Mucosa of descending colon (tissue), 3 donors: ENCODE measurements around the gene DIAPH2. TPM values are rescaled to one million over a fixed set of nuclear protein-coding genes. Genes with fewer than 3 reads are reported as not detected.

Source experiments
- ATAC-seq: fragments of 200-7000 bp; cut with Tn5 transposase; one replicate; pipeline ENCODE4 v1.9.1; 2020; ENCODE audit warnings: mild to moderate bottlenecking, moderate library complexity
- DNase-seq, 3 donors: peaks; one replicate each; pipeline ENCODE4 v3.0.0-alpha.2; 2020
- H3K36me3 ChIP-seq: fragments of 200-600 bp; one replicate; pipeline ENCODE4 v1.8.0; 2021; ENCODE audit warnings: low read depth, mild to moderate bottlenecking
- H3K4me1 ChIP-seq: fragments of 200-600 bp; one replicate; pipeline ENCODE4 v1.8.0; 2021; ENCODE audit warnings: low read depth, mild to moderate bottlenecking
- H3K4me3 ChIP-seq: fragments of 200-600 bp; one replicate; pipeline ENCODE4 v1.8.0; 2021; ENCODE audit warnings: mild to moderate bottlenecking
- H3K9me3 ChIP-seq: fragments of 200-600 bp; one replicate; pipeline ENCODE4 v1.8.0; 2021; ENCODE audit warnings: mild to moderate bottlenecking
- CTCF ChIP-seq: fragments of 200-600 bp; IDR thresholded peaks from one replicate; pipeline ENCODE4 v1.8.0; 2022; ENCODE audit warnings: antibody characterized with exemption, mild to moderate bottlenecking
- intact Hi-C, 2 donors: fragments of 100-400 bp; cut with DNase I in 1 of 2; cut with micrococcal nuclease in 1 of 2; formaldehyde crosslinking; loops; one replicate each; pipeline versions ENCODE4 v1.11.0 to v1.11.1; 2022; cut with DNase I, micrococcal nuclease
- total RNA-seq, 3 donors: library from RNA; stranded (reverse); fragmentation: NEBNext Ultra II Directional in 2 of 3; extraction: Animal tissue kit (Norgen Biotek cat#: 25700) in 2 of 3; gene quantifications; one replicate each; pipeline versions ENCODE4 v1.2.1 to v1.2.4, GENCODE V29; 2021 to 2023
- donor health status: DM: no; HTN: no; CAD: no; lungs with moderate emphysema.
- donor health status: DM: no; HTN: no; CAD: no.
- donor health status: DM: no; HTN: yes; CAD: no.

Gene DIAPH2
- total RNA-seq, 3 donors from 2014 or later: 26.7 to 40.2 (median 29.6) TPM

GRCh38 chrX:97369947-97370346 is 685.3 kb downstream of the DIAPH2 start:
- intact Hi-C loops: no loop called here
- no peaks in the 10 kb centered on the region for H3K9me3 ChIP-seq
- ATAC-seq (no peak), DNase-seq (no peak)
- no peaks in the 10 kb centered on the region for H3K4me1 ChIP-seq
- TF ChIP-seq CTCF: no peak
- no peak overlapping the region for H3K4me3 ChIP-seq
- no peaks in the 10 kb centered on the region for H3K36me3 ChIP-seq

- no peak for TF ChIP-seq CTCF
- Histone ChIP-seq H3K9me3 (no peaks in the 10 kb centered on the region), H3K4me3 (no peak overlapping the region), H3K4me1 (no peaks in the 10 kb centered on the region), H3K36me3 (no peaks in the 10 kb centered on the region)
- ATAC-seq (no peak), DNase-seq (no peak)
- intact Hi-C loops: no loop called here
Measured at GRCh38 chrX:97372001-97372766, 687.5 kb downstream of the DIAPH2 start.

- TF ChIP-seq CTCF: no peak
- H3K4me1 ChIP-seq: no peaks in the 10 kb centered on the region
- no peaks in the 10 kb centered on the region for H3K36me3 ChIP-seq
- ATAC-seq (no peak), DNase-seq (no peak)
- intact Hi-C loops: no loop called here
- no peak overlapping the region for H3K4me3 ChIP-seq
- H3K9me3 ChIP-seq: no peaks in the 10 kb centered on the region
Measured at GRCh38 chrX:97374266-97374665, 689.6 kb downstream of the DIAPH2 start.

- DNase-seq: no peak
- Histone ChIP-seq H3K9me3 (no peaks in the 10 kb centered on the region), H3K36me3 (no peaks in the 10 kb centered on the region), H3K4me3 (no peak overlapping the region), H3K4me1 (no peaks in the 10 kb centered on the region)
- no peak for TF ChIP-seq CTCF
- intact Hi-C loops: no loop called here
- ATAC-seq: no peak
Measured at GRCh38 chrX:97380200-97380599, 695.6 kb downstream of the DIAPH2 start.

GRCh38 chrX:97384685-97385084 is 700.0 kb downstream of the DIAPH2 start:
- Histone ChIP-seq H3K36me3 (no peaks in the 10 kb centered on the region), H3K4me3 (no peak overlapping the region), H3K4me1 (no peaks in the 10 kb centered on the region), H3K9me3 (no peaks in the 10 kb centered on the region)
- no peak for ATAC-seq
- no peak for TF ChIP-seq CTCF
- DNase-seq: no peak
- intact Hi-C loops: no loop called here
